ENCODE measurements around the gene AUH.
"Not testable (repeated sequence)": the region's sequence is repeated elsewhere in the genome, so short reads cannot be mapped to it uniquely, and the experiment has no call there.

AUH gene

GRCh38 chr9:91378695-91379127 lies 17.0 kb upstream of the AUH start:
- no peak for DNase-seq

GRCh38 chr9:91378054-91378453 lies 16.3 kb upstream of the AUH start:
- DNase-seq: not testable (repeated sequence)

- peak; percentile 29 for DNase-seq
Observed at GRCh38 chr9:91376239-91376638, 14.5 kb upstream of the AUH start.

GRCh38 chr9:91374939-91375338 lies 13.2 kb upstream of the AUH start:
- no peak for DNase-seq

- no peak for DNase-seq
Observed at GRCh38 chr9:91371894-91372293, 10.2 kb upstream of the AUH start.

GRCh38 chr9:91370006-91370405 lies 8.3 kb upstream of the AUH start:
- not testable (repeated sequence) for DNase-seq

GRCh38 chr9:91364702-91365101 lies 3.0 kb upstream of the AUH start:
- no peak for DNase-seq

- no peak for DNase-seq
Observed at GRCh38 chr9:91364005-91364404, 2.3 kb upstream of the AUH start.

GRCh38 chr9:91362051-91362611 lies 413 bp upstream of the AUH start:
- DNase-seq: no peak

- DNase-seq: no peak
Observed at GRCh38 chr9:91360551-91361290, 997 bp downstream of the AUH start.

GRCh38 chr9:91359734-91360470 lies 1.8 kb downstream of the AUH start:
- peak; percentile 61 for DNase-seq

GRCh38 chr9:91359083-91359482 lies 2.6 kb downstream of the AUH start:
- peak; percentile 80 for DNase-seq

- no peak for DNase-seq
Observed at GRCh38 chr9:91354881-91355280, 6.8 kb downstream of the AUH start.

- peak; percentile 37 for DNase-seq
Observed at GRCh38 chr9:91349115-91349555, 12.6 kb downstream of the AUH start.

- peak; percentile 26 for DNase-seq
Observed at GRCh38 chr9:91348191-91348807, 13.4 kb downstream of the AUH start.

- no peak for DNase-seq
Observed at GRCh38 chr9:91347377-91347776, 14.3 kb downstream of the AUH start.

- peak; percentile 48 for DNase-seq
Observed at GRCh38 chr9:91346644-91347043, 15.1 kb downstream of the AUH start.

- DNase-seq: no peak
Observed at GRCh38 chr9:91345978-91346377, 15.7 kb downstream of the AUH start.

- DNase-seq: no peak
Observed at GRCh38 chr9:91342575-91342974, 19.1 kb downstream of the AUH start.

GRCh38 chr9:91341749-91342148 lies 20.0 kb downstream of the AUH start:
- DNase-seq: no peak

GRCh38 chr9:91341258-91341746 lies 20.4 kb downstream of the AUH start:
- DNase-seq: no peak

GRCh38 chr9:91340395-91340967 lies 21.2 kb downstream of the AUH start:
- no peak for DNase-seq

- no peak for DNase-seq
Observed at GRCh38 chr9:91338681-91339080, 23.0 kb downstream of the AUH start.
